Measurements from ENCODE around the gene CLIP2.
"Not testable (repeated sequence)": the region's sequence is repeated elsewhere in the genome, so short reads cannot be mapped to it uniquely, and the experiment has no call there.

The CLIP2 gene

GRCh38 chr7:74380720-74381119, 91.5 kb downstream of the CLIP2 start:
- H3K4me3 ChIP-seq (ENCODE audit: low read length): no peak overlapping the region
- TF ChIP-seq, protein P1, sequence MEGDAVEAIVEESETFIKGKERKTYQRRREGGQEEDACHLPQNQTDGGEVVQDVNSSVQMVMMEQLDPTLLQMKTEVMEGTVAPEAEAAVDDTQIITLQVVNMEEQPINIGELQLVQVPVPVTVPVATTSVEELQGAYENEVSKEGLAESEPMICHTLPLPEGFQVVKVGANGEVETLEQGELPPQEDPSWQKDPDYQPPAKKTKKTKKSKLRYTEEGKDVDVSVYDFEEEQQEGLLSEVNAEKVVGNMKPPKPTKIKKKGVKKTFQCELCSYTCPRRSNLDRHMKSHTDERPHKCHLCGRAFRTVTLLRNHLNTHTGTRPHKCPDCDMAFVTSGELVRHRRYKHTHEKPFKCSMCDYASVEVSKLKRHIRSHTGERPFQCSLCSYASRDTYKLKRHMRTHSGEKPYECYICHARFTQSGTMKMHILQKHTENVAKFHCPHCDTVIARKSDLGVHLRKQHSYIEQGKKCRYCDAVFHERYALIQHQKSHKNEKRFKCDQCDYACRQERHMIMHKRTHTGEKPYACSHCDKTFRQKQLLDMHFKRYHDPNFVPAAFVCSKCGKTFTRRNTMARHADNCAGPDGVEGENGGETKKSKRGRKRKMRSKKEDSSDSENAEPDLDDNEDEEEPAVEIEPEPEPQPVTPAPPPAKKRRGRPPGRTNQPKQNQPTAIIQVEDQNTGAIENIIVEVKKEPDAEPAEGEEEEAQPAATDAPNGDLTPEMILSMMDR (conservative IDR thresholded peaks at IDR 0.05; ENCODE audit: low read length): no peak
- DNase-seq (ENCODE audit: low read depth): peak; percentile 48

GRCh38 chr7:74384086-74384485, 94.9 kb downstream of the CLIP2 start:
- DNase-seq (ENCODE audit: low read depth); H3K4me3 ChIP-seq (ENCODE audit: low read length): not testable (repeated sequence)

- not testable (repeated sequence) for DNase-seq (ENCODE audit: low read depth); H3K4me3 ChIP-seq (ENCODE audit: low read length)
Observed at GRCh38 chr7:74384854-74385253, 95.6 kb downstream of the CLIP2 start.

GRCh38 chr7:74387606-74388005, 98.4 kb downstream of the CLIP2 start:
- TF ChIP-seq, protein P1 (conservative IDR thresholded peaks at IDR 0.05; ENCODE audit: low read length): no peak
- no peak for DNase-seq (ENCODE audit: low read depth)
- no peak overlapping the region for H3K4me3 ChIP-seq (ENCODE audit: low read length)

GRCh38 chr7:74388880-74389415, 99.7 kb downstream of the CLIP2 start:
- no peak overlapping the region for H3K4me3 ChIP-seq (ENCODE audit: low read length)
- TF ChIP-seq, protein P1 (conservative IDR thresholded peaks at IDR 0.05; ENCODE audit: low read length): no peak
- DNase-seq (ENCODE audit: low read depth): no peak

GRCh38 chr7:74393722-74394121, 104.5 kb downstream of the CLIP2 start:
- H3K4me3 ChIP-seq (ENCODE audit: low read length): not testable (repeated sequence)
- TF ChIP-seq, protein P1 (conservative IDR thresholded peaks at IDR 0.05; ENCODE audit: low read length): peak; percentile 52
- DNase-seq (ENCODE audit: low read depth): peak; percentile 33

- TF ChIP-seq, protein P1 (conservative IDR thresholded peaks at IDR 0.05; ENCODE audit: low read length): peak; percentile 55
- DNase-seq (ENCODE audit: low read depth): peak; percentile 31
Observed at GRCh38 chr7:74394601-74395000, 105.4 kb downstream of the CLIP2 start.

DNA sequence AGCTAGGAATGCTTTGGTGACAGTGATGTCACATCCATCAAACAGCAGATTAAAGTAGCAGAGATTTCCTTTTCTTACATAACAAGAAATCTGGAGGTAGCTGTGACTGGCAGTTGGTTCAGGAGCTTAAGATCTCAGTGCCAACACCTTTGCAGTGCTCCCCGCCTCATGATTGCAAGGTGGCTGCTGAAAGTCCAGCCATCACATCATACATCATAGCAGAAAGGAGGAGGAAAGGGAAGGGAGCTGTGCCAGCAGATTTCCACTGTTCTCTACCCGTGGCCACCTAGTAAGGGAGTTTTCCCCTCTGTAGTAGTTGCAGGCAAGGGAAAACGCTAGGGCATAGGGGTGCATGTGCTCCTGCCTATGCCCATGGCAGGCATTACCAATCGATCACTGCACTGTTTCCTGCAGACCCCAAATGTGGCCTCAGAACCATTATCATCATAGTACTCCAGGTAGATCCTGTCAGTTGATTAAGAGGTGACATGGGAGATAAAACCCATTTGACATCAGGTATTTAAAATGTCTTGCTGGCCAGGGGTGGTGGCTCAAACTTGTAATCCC, 106.6 kb downstream of the CLIP2 start:
- TF ChIP-seq, protein P1 (conservative IDR thresholded peaks at IDR 0.05; ENCODE audit: low read length): no peak
- H3K4me3 ChIP-seq (ENCODE audit: low read length): no peak overlapping the region
- no peak for DNase-seq (ENCODE audit: low read depth)

More at GRCh38 chr7:74394601-74395000, 105.4 kb downstream of the CLIP2 start:
- H3K4me3 ChIP-seq (ENCODE audit: low read length): not testable (repeated sequence)
